GM19467 (cell line): ENCODE measurements around the gene PRR36.
"Not testable (repeated sequence)": the region's sequence is repeated elsewhere in the genome, so short reads cannot be mapped to it uniquely, and the experiment has no call there.

Source experiments
- ATAC-seq: cut with Tn5 transposase; IDR thresholded peaks from one replicate; pipeline ENCODE4 v1.9.1; 2021; ENCODE audit warnings: mild to moderate bottlenecking, moderate library complexity; ENCODE audit not compliant: unreplicated experiment

The PRR36 gene

GRCh38 chr19:7874076-7874896, at the start of gene PRR36:
PRR36 (minus strand) TSS chr19:7874390; CDS start chr19:7873689, 701 bp downstream.
- ATAC-seq: no peak

GRCh38 chr19:7923295-7924191, 49.4 kb upstream of the PRR36 start:
- no peak for ATAC-seq

DNA sequence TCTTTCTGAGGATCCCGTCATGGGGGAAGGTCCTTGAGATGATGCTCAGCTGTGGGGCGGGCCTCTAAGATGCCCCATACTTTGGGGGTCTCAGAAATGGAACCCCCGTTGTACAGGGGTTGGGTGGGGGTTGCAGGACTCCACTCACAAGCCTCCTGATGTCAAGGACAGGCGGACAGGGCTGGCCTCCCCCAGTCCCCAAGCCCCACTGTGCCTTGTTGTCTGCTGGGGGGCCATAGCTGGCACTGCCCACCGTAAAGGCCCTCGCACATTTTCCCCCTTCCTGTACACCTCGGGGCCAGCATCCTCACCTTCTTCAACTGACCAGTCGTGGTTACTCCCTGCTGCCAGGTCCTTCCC, 48.6 kb upstream of the PRR36 start:
- no peak for ATAC-seq

DNA sequence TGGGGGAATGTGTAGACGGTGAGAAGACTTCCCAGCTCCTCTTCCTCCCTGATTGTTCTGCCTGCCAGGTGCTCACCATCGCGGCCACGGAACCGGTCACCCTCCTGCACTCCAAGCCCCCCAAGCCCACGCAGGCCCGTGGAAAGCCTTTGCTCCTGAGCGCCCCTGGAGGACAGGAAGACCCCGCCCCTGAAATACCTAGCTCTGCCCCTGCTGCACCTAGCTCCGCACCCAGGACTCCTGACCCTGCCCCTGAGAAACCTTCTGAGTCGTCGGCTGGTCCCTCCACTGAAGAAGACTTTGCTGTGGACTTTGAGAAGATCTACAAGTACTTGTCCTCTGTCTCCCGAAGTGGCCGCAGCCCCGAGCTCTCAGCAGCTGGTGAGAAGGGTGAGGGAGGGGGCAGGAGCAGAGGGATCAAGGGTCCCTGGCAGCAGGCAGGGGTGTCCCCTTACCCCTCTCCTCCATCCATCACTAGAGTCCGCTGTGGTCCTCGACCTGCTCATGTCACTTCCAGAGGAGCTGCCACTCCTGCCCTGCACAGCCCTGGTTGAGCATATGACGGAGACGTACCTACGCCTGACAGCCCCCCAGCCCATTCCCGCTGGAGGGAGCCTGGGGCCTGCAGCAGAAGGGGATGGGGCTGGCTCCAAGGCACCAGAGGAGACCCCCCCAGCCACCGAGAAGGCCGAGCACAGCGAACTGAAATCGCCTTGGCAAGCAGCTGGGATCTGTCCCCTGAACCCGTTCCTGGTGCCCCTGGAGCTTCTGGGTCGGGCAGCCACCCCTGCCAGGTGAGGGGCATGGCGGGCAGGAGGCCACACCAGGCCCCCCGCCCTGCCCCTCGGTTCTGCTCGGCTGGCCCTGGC, 48.0 kb upstream of the PRR36 start:
- no peak for ATAC-seq

GRCh38 chr19:7921302-7921966, 47.2 kb upstream of the PRR36 start:
- ATAC-seq: no peak

DNA sequence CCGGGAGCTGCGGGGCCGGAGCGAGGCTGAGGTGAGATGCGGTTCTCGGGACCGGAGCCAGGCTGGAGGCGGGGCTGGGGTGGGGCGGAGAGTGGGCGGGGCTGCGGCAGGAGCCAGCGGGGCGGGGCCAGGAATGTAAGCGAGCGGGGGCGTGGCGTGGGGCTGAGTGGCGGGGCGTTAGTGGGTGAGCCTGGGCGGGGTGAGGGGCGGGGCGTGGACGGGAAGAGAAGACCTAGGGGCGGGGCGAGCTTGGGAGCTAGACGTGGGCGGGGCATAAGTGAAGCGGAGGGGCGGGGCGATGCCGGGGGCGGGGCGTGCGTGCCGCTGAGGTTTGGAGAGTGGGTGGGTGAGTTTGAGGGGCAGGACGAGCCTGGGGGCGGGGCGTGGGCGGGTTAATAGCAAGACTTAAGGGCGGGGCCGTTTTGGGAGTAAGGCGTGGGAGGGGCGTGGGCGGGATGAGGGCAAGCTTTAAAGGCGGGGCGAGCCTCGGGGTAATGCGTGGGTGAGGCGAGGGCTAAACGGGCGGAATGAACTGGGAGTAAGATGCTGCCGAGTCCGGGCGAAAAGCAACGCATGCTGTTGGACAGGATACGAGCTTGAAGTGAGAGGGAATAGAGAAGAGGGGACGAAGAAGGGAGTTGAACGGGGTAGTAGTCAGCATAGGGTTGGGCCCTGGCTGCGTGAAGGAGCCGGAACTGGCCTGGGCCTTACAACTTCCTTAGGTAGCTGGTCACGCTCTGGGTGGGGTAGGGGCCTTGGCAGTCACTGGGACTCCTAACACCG, 46.5 kb upstream of the PRR36 start:
- ATAC-seq: peak; percentile 27

- ATAC-seq: peak; percentile 49
These were observed 45.7 kb upstream of the PRR36 start, which contains the start of gene SNAPC2 for GRCh38 chr19:7919610-7920518. SNAPC2 (plus strand) TSS chr19:7920338; CDS start chr19:7920367, 29 bp downstream.

GRCh38 chr19:7918615-7919421, 44.6 kb upstream of the PRR36 start:
- no peak for ATAC-seq

DNA sequence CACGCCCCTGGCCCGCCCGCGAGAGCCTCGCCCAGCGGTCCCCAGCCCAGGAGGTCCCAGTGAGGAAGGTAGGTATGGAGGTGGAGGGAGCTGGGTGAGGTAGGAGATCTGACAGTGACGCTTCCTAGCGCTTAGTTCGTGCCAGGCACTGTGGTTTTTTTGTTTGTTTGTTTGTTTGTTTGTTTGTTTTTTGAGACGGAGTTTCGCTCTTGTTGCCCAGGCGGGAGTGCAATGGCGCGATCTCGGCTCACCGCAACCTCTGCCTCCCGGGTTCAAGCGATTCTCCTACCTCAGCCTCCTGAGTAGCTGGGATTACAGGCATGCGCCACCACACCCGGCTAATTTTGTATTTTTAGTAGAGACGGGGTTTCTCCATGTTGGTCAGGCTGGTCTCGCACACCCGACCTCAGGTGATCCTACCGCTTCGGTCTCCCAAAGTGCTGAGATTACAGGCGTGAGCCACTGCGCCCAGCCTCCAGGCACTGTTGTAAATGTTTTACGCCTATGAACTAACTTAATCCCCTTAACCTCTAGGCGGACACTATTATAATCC, 43.9 kb upstream of the PRR36 start:
- ATAC-seq: not testable (repeated sequence)

- no peak for ATAC-seq
These were observed 43.3 kb upstream of the PRR36 start for GRCh38 chr19:7917267-7918061.

DNA sequence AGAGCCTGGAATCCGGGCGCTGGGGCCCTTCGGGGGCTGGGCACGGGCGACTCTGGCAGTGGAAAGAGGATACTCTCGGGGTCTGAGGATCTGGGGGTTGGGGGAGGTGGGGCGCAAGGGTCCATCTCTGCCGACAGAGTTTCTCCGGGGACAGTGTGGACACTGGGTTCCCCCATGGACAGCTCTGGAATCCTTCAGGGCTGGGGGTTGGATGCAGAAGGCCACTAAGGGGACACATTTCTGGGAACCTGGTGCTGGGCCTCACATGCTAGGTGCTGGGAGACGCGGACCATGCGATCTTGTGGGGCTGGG, 42.7 kb upstream of the PRR36 start:
- no peak for ATAC-seq

DNA sequence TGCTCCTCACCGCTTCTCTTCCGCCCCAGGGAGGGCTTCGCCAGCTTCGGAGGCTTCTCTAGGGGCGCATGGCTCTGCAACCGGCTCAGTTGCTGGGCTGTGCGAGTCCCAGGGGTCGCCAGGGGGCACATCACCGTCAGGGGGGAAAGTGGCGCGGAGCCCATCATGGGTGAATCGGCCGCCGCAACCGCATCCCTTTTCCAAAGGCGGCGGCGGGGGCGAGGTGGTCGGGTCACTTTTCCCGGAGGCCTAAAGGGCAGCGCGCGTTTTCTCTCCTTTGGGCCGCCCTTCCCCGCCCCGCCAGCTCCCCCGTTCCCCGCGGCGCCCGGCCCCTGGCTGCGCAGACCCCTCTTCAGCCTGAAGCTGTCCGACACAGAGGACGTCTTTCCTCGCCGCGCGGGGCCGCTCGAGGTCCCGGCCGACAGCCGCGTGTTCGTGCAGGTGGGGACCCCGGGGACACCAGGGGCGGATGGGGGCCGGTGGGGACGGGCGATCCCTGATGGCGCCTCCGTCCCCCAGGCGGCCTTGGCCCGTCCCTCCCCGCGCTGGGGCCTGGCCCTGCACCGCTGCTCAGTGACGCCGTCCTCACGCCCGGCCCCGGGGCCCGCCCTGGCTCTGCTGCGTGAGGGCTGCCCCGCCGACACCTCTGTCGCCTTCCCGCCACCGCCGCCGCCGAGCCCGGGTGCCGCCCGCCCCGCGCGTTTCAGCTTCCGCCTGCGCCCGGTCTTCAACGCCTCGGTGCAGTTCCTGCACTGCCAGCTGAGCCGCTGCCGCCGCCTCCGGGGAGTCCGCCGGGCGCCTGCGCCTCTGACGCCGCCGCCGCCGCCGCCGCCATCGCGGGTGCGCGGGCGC, 42.1 kb upstream of the PRR36 start:
- ATAC-seq: no peak

GRCh38 chr19:7915250-7916102, 41.3 kb upstream of the PRR36 start:
- ATAC-seq: no peak

- ATAC-seq: no peak
These were observed 40.4 kb upstream of the PRR36 start, which contains the start of gene TGFBR3L for GRCh38 chr19:7914598-7915045. TGFBR3L (plus strand) TSS chr19:7914830.

- no peak for ATAC-seq
These were observed 39.9 kb upstream of the PRR36 start for GRCh38 chr19:7914099-7914498.
